ENCODE measurements around the gene HCN2. TPM values are rescaled to one million over a fixed set of nuclear protein-coding genes. Genes with fewer than 3 reads are reported as not detected.

The HCN2 gene
- total and polyA plus RNA-seq, 10 of the 15 experiments (the other 5 are each of a cell fraction or from before 2014, with no cell fraction given): 0.01 to 0.54 (median 0.08) TPM; not detected in 4

DNA sequence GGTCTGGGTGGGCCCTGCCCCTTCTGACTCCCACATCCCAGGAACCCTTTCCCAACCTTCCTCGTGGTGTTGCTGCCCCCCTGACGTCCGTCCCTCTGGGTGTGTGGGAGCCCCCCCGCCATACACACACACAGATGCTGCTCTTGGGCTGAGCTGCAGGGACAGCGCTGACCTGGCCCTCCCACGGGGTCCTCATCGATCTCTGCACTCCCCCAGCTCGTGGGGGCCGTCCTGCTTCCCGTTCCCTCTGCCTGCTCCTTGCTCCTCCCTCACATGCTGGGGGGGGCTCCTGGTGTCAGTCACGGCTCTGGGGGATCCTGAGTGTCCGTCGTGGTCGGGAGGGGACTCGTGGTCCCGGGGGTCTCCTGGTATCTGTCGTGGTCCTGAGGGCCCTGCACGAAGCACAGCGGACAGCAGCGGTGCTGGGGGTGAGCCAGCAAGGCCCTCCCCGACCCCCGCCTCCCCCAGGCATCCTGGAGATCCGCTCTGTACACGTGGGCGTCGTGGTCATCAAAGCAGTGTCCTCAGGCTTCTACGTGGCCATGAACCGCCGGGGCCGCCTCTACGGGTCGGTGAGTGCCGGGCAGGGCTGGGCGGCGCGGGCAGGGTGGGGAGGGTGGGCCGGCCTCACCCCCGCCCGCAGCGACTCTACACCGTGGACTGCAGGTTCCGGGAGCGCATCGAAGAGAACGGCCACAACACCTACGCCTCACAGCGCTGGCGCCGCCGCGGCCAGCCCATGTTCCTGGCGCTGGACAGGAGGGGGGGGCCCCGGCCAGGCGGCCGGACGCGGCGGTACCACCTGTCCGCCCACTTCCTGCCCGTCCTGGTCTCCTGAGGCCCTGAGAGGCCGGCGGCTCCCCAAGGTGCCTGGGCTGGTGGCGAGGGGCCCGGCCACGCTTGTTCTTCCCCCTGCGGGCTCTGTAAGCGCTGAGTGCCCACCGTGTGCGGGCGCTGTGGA, 53.4 kb downstream of the HCN2 start:
- peaks cover 12% of the 10 kb centered on the region for H3K4me1 ChIP-seq (ENCODE audit: control insufficient read depth, insufficient read depth, low read length)
- H3K9ac ChIP-seq (ENCODE audit: control insufficient read depth, insufficient read depth, low read length): no peak overlapping the region
- in situ Hi-C loops (cut with MboI): no loop called here
- 65% methylated on average over 59 of the region's 70 CpGs for WGBS (ENCODE audit: insufficient coverage, insufficient replicate concordance, low lambda C conversion rate, missing lambda C conversion rate)
- no peaks in the 10 kb centered on the region for H3K27me3 ChIP-seq (replicated peaks in 1 of 2; ENCODE audit: control insufficient read depth in 2 of 2, insufficient read depth in 2 of 2, low read length in 1 of 2)
- no peak for ATAC-seq
- BruUV-seq (replicated peaks): no TSS peak
- H3K36me3 ChIP-seq (ENCODE audit: control insufficient read depth in 2 of 2, insufficient read depth in 2 of 2, low read length in 1 of 2): peaks cover 0 to 21% of the 10 kb centered on the region in 2 experiments; a peak in 3 of 4 replicates
- intact Hi-C loops (cut with micrococcal nuclease; ENCODE audit: unreplicated experiment): no loop called here
- no peaks in the 10 kb centered on the region for H3K79me2 ChIP-seq (ENCODE audit: control insufficient read depth, insufficient read depth, low read length)
- ChIA-PET POLR2A (no interaction called here), CTCF (no interaction called here), SMC1A (ENCODE audit: uncharacterized antibody, unreplicated experiment) (no interaction called here), RAD21 (ENCODE audit: unreplicated experiment) (no interaction called here)
- H3K9me3 ChIP-seq (replicated peaks; ENCODE audit: control insufficient read depth, insufficient read depth, low read length): no peaks in the 10 kb centered on the region
- H3K4me3 ChIP-seq: no peak overlapping the region
- H2AFZ ChIP-seq (ENCODE audit: control insufficient read depth, low read depth, low read length): no peak overlapping the region
- DNase-seq (ENCODE audit: low read depth, low spot score): no peak
- TF ChIP-seq NR2C2 (IDR thresholded peaks at IDR 0.05; ENCODE audit: borderline replicate concordance, control insufficient read depth, insufficient read length, low read depth) (no peak), POLR2A (IDR thresholded peaks at IDR 0.05; ENCODE audit: low read depth, low read length) (no peak), EGR1 (IDR thresholded peaks at IDR 0.05; ENCODE audit: borderline replicate concordance in 1 of 2, low read depth in 2 of 2, low read length in 2 of 2) (no peak)
- TF ChIP-seq, protein P1, sequence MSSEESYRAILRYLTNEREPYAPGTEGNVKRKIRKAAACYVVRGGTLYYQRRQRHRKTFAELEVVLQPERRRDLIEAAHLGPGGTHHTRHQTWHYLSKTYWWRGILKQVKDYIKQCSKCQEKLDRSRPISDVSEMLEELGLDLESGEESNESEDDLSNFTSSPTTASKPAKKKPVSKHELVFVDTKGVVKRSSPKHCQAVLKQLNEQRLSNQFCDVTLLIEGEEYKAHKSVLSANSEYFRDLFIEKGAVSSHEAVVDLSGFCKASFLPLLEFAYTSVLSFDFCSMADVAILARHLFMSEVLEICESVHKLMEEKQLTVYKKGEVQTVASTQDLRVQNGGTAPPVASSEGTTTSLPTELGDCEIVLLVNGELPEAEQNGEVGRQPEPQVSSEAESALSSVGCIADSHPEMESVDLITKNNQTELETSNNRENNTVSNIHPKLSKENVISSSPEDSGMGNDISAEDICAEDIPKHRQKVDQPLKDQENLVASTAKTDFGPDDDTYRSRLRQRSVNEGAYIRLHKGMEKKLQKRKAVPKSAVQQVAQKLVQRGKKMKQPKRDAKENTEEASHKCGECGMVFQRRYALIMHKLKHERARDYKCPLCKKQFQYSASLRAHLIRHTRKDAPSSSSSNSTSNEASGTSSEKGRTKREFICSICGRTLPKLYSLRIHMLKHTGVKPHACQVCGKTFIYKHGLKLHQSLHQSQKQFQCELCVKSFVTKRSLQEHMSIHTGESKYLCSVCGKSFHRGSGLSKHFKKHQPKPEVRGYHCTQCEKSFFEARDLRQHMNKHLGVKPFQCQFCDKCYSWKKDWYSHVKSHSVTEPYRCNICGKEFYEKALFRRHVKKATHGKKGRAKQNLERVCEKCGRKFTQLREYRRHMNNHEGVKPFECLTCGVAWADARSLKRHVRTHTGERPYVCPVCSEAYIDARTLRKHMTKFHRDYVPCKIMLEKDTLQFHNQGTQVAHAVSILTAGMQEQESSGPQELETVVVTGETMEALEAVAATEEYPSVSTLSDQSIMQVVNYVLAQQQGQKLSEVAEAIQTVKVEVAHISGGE (CRISPR knock-in tag; IDR thresholded peaks at IDR 0.05): no peak
- TF ChIP-seq, protein P2, sequence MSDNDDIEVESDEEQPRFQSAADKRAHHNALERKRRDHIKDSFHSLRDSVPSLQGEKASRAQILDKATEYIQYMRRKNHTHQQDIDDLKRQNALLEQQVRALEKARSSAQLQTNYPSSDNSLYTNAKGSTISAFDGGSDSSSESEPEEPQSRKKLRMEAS (IDR thresholded peaks at IDR 0.05; ENCODE audit: low read depth, low read length): no peak
- TF ChIP-seq, protein P3, sequence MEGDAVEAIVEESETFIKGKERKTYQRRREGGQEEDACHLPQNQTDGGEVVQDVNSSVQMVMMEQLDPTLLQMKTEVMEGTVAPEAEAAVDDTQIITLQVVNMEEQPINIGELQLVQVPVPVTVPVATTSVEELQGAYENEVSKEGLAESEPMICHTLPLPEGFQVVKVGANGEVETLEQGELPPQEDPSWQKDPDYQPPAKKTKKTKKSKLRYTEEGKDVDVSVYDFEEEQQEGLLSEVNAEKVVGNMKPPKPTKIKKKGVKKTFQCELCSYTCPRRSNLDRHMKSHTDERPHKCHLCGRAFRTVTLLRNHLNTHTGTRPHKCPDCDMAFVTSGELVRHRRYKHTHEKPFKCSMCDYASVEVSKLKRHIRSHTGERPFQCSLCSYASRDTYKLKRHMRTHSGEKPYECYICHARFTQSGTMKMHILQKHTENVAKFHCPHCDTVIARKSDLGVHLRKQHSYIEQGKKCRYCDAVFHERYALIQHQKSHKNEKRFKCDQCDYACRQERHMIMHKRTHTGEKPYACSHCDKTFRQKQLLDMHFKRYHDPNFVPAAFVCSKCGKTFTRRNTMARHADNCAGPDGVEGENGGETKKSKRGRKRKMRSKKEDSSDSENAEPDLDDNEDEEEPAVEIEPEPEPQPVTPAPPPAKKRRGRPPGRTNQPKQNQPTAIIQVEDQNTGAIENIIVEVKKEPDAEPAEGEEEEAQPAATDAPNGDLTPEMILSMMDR (IDR thresholded peaks at IDR 0.05 in 2 of 3, conservative IDR thresholded peaks at IDR 0.05 in 1 of 3; ENCODE audit: control insufficient read depth in 2 of 3, extremely low read depth in 1 of 3, insufficient read depth in 1 of 3, low read depth in 3 of 3, low read length in 3 of 3): no peak
- TF ChIP-seq, protein P4, sequence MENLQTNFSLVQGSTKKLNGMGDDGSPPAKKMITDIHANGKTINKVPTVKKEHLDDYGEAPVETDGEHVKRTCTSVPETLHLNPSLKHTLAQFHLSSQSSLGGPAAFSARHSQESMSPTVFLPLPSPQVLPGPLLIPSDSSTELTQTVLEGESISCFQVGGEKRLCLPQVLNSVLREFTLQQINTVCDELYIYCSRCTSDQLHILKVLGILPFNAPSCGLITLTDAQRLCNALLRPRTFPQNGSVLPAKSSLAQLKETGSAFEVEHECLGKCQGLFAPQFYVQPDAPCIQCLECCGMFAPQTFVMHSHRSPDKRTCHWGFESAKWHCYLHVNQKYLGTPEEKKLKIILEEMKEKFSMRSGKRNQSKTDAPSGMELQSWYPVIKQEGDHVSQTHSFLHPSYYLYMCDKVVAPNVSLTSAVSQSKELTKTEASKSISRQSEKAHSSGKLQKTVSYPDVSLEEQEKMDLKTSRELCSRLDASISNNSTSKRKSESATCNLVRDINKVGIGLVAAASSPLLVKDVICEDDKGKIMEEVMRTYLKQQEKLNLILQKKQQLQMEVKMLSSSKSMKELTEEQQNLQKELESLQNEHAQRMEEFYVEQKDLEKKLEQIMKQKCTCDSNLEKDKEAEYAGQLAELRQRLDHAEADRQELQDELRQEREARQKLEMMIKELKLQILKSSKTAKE (IDR thresholded peaks at IDR 0.05; ENCODE audit: low read depth, poor library complexity, severe bottlenecking): no peak
- TF ChIP-seq, protein P5, sequence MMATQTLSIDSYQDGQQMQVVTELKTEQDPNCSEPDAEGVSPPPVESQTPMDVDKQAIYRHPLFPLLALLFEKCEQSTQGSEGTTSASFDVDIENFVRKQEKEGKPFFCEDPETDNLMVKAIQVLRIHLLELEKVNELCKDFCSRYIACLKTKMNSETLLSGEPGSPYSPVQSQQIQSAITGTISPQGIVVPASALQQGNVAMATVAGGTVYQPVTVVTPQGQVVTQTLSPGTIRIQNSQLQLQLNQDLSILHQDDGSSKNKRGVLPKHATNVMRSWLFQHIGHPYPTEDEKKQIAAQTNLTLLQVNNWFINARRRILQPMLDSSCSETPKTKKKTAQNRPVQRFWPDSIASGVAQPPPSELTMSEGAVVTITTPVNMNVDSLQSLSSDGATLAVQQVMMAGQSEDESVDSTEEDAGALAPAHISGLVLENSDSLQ (IDR thresholded peaks at IDR 0.05): no peak
- FAIRE-seq: no peak
- H4K20me1 ChIP-seq (ENCODE audit: control insufficient read depth, insufficient read depth): no peaks in the 10 kb centered on the region
- H3K27ac ChIP-seq (ENCODE audit: control insufficient read depth, insufficient read depth): no peak overlapping the region
- H3K4me2 ChIP-seq (ENCODE audit: control insufficient read depth, insufficient read depth): no peak overlapping the region
